ENCODE measurements around the gene GOLGA3. TPM values are rescaled to one million over a fixed set of nuclear protein-coding genes. Genes with fewer than 3 reads are reported as not detected.

Gene GOLGA3
- total RNA-seq, 2 donors from 2014 or later, result 38.2 to 43.5 TPM

DNA sequence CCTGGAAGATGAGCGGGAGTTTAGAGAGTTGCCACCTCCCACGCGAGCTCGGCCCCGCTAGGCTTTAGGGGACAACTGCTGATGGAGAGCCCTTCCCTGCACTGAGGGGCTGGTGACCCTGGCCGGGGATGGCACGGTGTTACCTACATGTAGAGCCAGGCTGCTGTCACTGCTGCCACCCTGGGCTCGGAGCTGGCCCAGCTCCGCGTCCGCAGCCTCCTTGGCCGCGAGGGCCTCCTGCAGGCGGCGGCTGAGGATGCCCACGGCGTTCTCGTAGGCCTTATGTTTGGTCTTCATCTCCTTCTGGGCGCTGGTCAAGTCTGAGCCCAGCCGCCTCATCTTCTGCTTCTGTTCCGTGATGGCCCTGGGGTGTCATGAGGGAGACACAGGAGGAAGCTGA, 42.5 kb downstream of the GOLGA3 start:
- Mint-ChIP-seq H3K36me3 (ENCODE audit: low read depth) (peaks cover 74% of the 10 kb centered on the region), H3K27ac (no peak overlapping the region), H3K4me3 (no peak overlapping the region), H3K4me1 (no peaks in the 10 kb centered on the region), H3K27me3 (ENCODE audit: insufficient read depth) (no peaks in the 10 kb centered on the region), H3K9me3 (no peaks in the 10 kb centered on the region)
- Histone ChIP-seq H3K36me3 (ENCODE audit: control insufficient read depth, insufficient read depth, low read length) (peaks cover 67% of the 10 kb centered on the region), H3K4me3 (ENCODE audit: low read length) (no peak overlapping the region), H3K27me3 (ENCODE audit: control insufficient read depth, insufficient read depth, low read length, poor library complexity, severe bottlenecking) (no peaks in the 10 kb centered on the region), H3K4me1 (ENCODE audit: control insufficient read depth, insufficient read depth, low read length) (no peaks in the 10 kb centered on the region), H3K9me3 (ENCODE audit: control insufficient read depth, low read length) (no peaks in the 10 kb centered on the region), H3K27ac (ENCODE audit: low read depth, low read length) (no peak overlapping the region), H3K9ac (ENCODE audit: extremely low read depth, low read length, poor library complexity, severe bottlenecking) (no peak overlapping the region)
- DNase-seq, result no peak
- TF ChIP-seq, protein P1, sequence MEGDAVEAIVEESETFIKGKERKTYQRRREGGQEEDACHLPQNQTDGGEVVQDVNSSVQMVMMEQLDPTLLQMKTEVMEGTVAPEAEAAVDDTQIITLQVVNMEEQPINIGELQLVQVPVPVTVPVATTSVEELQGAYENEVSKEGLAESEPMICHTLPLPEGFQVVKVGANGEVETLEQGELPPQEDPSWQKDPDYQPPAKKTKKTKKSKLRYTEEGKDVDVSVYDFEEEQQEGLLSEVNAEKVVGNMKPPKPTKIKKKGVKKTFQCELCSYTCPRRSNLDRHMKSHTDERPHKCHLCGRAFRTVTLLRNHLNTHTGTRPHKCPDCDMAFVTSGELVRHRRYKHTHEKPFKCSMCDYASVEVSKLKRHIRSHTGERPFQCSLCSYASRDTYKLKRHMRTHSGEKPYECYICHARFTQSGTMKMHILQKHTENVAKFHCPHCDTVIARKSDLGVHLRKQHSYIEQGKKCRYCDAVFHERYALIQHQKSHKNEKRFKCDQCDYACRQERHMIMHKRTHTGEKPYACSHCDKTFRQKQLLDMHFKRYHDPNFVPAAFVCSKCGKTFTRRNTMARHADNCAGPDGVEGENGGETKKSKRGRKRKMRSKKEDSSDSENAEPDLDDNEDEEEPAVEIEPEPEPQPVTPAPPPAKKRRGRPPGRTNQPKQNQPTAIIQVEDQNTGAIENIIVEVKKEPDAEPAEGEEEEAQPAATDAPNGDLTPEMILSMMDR (conservative IDR thresholded peaks at IDR 0.05), result no peak
- 94 to 95% methylated on average over 14 to 21 of the region's 21 CpGs for WGBS, 2 experiments (ENCODE audit: insufficient coverage in 1 of 2, insufficient read length in 1 of 2)

DNA sequence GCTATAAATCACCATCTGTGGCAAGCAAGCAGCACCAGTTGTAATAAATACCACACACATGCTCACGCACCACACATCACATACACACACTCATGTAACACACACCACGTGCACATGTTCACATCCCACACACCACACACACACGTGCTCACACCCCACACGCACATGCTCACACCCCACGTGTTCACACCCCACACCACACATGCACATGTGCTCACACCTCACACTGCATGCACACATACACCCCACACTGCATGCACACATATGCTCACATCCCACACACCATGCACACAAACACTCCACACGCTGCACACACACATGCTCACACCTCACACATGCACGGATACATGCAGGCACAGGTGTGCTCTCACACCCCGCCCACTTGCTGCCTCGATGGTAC, 44.1 kb downstream of the GOLGA3 start:
- Histone ChIP-seq H3K4me3 (ENCODE audit: low read length) (no peak overlapping the region), H3K4me1 (ENCODE audit: control insufficient read depth, insufficient read depth, low read length) (no peaks in the 10 kb centered on the region), H3K9ac (ENCODE audit: extremely low read depth, low read length, poor library complexity, severe bottlenecking) (no peak overlapping the region), H3K36me3 (ENCODE audit: control insufficient read depth, insufficient read depth, low read length) (peaks cover 72% of the 10 kb centered on the region), H3K9me3 (ENCODE audit: control insufficient read depth, low read length) (no peaks in the 10 kb centered on the region), H3K27me3 (ENCODE audit: control insufficient read depth, insufficient read depth, low read length, poor library complexity, severe bottlenecking) (no peaks in the 10 kb centered on the region), H3K27ac (ENCODE audit: low read depth, low read length) (no peak overlapping the region)
- Mint-ChIP-seq H3K9me3 (no peaks in the 10 kb centered on the region), H3K36me3 (ENCODE audit: low read depth) (peaks cover 76% of the 10 kb centered on the region), H3K27me3 (ENCODE audit: insufficient read depth) (no peaks in the 10 kb centered on the region), H3K4me3 (no peak overlapping the region), H3K27ac (no peak overlapping the region), H3K4me1 (no peaks in the 10 kb centered on the region)
- TF ChIP-seq, protein P1 (conservative IDR thresholded peaks at IDR 0.05), result no peak
- DNase-seq, result no peak
- WGBS, 2 experiments (ENCODE audit: insufficient coverage in 1 of 2, insufficient read length in 1 of 2), result 91 to 93% methylated on average over 4 to 9 of the region's 9 CpGs

DNA sequence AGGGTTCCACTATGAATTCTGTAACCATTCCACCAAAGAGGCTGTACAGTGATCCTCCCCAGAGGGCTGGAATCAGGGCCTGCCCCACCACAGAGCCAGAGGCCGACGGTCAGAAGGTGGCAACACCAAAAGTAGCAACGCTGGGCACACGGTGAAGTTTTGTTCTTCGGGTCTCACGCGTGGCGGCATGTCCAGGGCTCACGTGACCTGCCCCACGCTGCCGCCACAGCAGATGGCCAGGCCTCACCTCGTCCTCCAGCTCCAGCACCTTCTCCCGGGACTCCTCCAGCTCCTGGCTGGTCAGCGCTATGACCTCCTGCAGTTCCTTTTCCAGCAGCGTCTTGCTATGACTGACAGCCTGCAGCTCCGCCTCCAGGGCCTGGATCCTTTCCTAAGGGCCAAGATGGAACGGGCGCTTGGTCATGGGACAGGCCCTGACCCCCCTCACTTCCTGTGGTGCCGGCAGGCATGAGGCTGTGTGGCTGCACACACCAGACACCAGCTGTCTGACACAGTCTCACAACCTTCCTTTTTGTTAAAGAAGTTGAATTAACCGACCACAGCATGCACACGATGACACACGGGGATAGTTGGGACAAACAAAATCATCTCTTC, 44.6 kb downstream of the GOLGA3 start:
- no peaks in the 10 kb centered on the region for H3K9me3 ChIP-seq (ENCODE audit: control insufficient read depth, low read length)
- H3K36me3 ChIP-seq (ENCODE audit: control insufficient read depth, insufficient read depth, low read length), result peaks cover 70% of the 10 kb centered on the region
- DNase-seq, result no peak
- no peak overlapping the region for H3K27ac ChIP-seq (ENCODE audit: low read depth, low read length)
- 94 to 96% methylated on average over 20 to 22 of the region's 22 CpGs for WGBS, 2 experiments (ENCODE audit: insufficient coverage in 1 of 2, insufficient read length in 1 of 2)
- Mint-ChIP-seq H3K9me3 (no peaks in the 10 kb centered on the region), H3K27ac (no peak overlapping the region), H3K4me3 (no peak overlapping the region), H3K36me3 (ENCODE audit: low read depth) (peaks cover 76% of the 10 kb centered on the region), H3K27me3 (ENCODE audit: insufficient read depth) (no peaks in the 10 kb centered on the region), H3K4me1 (no peaks in the 10 kb centered on the region)
- H3K9ac ChIP-seq (ENCODE audit: extremely low read depth, low read length, poor library complexity, severe bottlenecking), result no peak overlapping the region
- H3K4me3 ChIP-seq (ENCODE audit: low read length), result no peak overlapping the region
- TF ChIP-seq, protein P1 (conservative IDR thresholded peaks at IDR 0.05), result no peak
- no peaks in the 10 kb centered on the region for H3K27me3 ChIP-seq (ENCODE audit: control insufficient read depth, insufficient read depth, low read length, poor library complexity, severe bottlenecking)
- no peaks in the 10 kb centered on the region for H3K4me1 ChIP-seq (ENCODE audit: control insufficient read depth, insufficient read depth, low read length)
